ENCODE measurements around the gene CERCAM. TPM values are rescaled to one million over a fixed set of nuclear protein-coding genes. Genes with fewer than 3 reads are reported as not detected.

CERCAM gene
- total and polyA plus RNA-seq, 2 of the 13 experiments (the other 11 are each of a cell fraction or from before 2014, with no cell fraction given) = 9.0 to 17.1 TPM

- no peak for TF ChIP-seq ZFY (CRISPR knock-in tag; IDR thresholded peaks at IDR 0.05)
- TF ChIP-seq TFAP4 (IDR thresholded peaks at IDR 0.05; ENCODE audit: borderline replicate concordance, low read depth) = no peak
- no peak for TF ChIP-seq ZNF362 (CRISPR knock-in tag; IDR thresholded peaks at IDR 0.05; ENCODE audit: borderline replicate concordance)
- TF ChIP-seq IKZF1 (IDR thresholded peaks at IDR 0.05) = no peak
- no peak for TF ChIP-seq ZNF678 (CRISPR knock-in tag; IDR thresholded peaks at IDR 0.05)
- TF ChIP-seq PAWR (CRISPR knock-in tag; IDR thresholded peaks at IDR 0.05; ENCODE audit: borderline replicate concordance) = no peak
- no peak for TF ChIP-seq PBX2 (CRISPR knock-in tag; IDR thresholded peaks at IDR 0.05)
- no peak for TF ChIP-seq ZNF740 (CRISPR knock-in tag; IDR thresholded peaks at IDR 0.05)
- TF ChIP-seq CHD2 (IDR thresholded peaks at IDR 0.05; ENCODE audit: low read depth, low read length) = no peak
- no peak for TF ChIP-seq ZNF557 (CRISPR knock-in tag; IDR thresholded peaks at IDR 0.05)
- TF ChIP-seq NCOA2 (CRISPR knock-in tag; IDR thresholded peaks at IDR 0.05) = no peak
- TF ChIP-seq ZFP90 (CRISPR knock-in tag; IDR thresholded peaks at IDR 0.05; ENCODE audit: borderline replicate concordance) = no peak
- no peak for TF ChIP-seq ZNF430 (CRISPR knock-in tag; IDR thresholded peaks at IDR 0.05)
- TF ChIP-seq ZNF101 (CRISPR knock-in tag; IDR thresholded peaks at IDR 0.05; ENCODE audit: borderline replicate concordance, low read depth) = no peak
- TF ChIP-seq ATF4 (CRISPR knock-in tag; IDR thresholded peaks at IDR 0.05) = no peak
- peak; percentile 67 for TF ChIP-seq ELF3 (CRISPR knock-in tag; IDR thresholded peaks at IDR 0.05)
- TF ChIP-seq ZNF512 (CRISPR knock-in tag; IDR thresholded peaks at IDR 0.05) = no peak
- no peak for TF ChIP-seq PAF1 (CRISPR knock-in tag; IDR thresholded peaks at IDR 0.05)
- no peak for TF ChIP-seq ZFP1 (CRISPR knock-in tag; IDR thresholded peaks at IDR 0.05)
- no peak for TF ChIP-seq ZZZ3 (CRISPR knock-in tag; IDR thresholded peaks at IDR 0.05; ENCODE audit: borderline replicate concordance)
- TF ChIP-seq ZFP37 (CRISPR knock-in tag; IDR thresholded peaks at IDR 0.05; ENCODE audit: borderline replicate concordance) = no peak
- no peak for TF ChIP-seq ZNF83 (CRISPR knock-in tag; IDR thresholded peaks at IDR 0.05; ENCODE audit: borderline replicate concordance)
- TF ChIP-seq HHEX (CRISPR knock-in tag; IDR thresholded peaks at IDR 0.05) = no peak
These were observed 8.4 kb upstream of the CERCAM start (continued) for GRCh38 chr9:128412120-128412790.

Data from HepG2 (cell line).